Midbrain (tissue), 1 donor: ENCODE data around the gene RNF215.
A peak's percentile ranks its signal among the peaks of the same experiment; 100 is the strongest.
"Not testable (repeated sequence)": the region's sequence is repeated elsewhere in the genome, so short reads cannot be mapped to it uniquely, and the experiment has no call there.

Experiments used
- DNase-seq: peaks from one replicate; lab custom pipeline; 2025; lab: John Stamatoyannopoulos, UW

RNF215 gene

DNA sequence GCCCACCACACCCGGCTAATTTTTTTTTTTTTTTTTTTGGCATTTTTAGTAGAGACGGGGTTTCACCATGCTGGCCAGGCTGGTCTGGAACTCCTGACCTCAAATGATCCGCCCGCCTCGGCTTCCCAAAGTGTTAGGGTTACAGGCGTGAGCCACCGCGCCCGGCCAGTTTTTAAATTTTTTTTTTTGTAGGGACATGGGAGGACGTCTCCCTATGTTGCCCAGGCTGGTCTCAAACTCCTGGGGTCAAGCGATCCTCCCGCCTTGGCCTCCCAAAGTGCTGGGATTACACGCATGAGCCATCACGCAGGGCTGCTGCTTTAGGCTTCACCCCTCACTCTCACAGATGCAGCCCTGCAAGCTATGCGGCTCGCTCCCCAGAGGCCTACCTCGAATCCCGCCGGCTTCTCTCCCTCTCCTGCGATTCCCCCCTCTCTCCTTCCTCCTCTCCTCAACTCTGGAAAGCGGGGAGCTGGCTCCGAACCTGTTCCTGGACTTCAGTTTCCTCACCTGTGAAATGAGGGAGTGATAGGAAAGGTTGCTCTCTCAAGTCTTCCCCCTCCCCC, 29.5 kb downstream of the RNF215 start:
- no peak for DNase-seq

DNA sequence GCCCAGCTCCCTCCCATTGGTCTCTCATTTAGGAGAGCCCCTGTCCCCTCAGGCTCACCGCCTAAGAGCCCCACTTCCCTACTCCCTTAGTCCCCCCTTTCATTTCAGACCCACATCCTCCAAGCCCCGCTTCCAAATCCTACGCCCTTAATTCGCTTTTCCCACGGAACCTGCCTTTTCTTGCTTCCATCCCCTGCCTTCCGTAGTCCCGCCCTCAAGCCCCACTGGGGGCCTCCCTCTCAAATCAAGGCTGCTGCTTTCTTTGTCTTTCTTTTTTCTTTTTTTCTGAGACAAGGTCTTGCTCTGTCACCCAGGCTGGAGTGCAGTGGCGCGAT, 30.0 kb downstream of the RNF215 start:
- no peak for DNase-seq

GRCh38 chr22:30356449-30357235, 30.6 kb downstream of the RNF215 start, which contains the start of the genes CCDC157 and SF3A1:
Gene CCDC157, plus strand, starts transcription at chr22:30357007. Its CDS starts 8,994 bp downstream, at chr22:30366001.
Gene SF3A1, minus strand, starts transcription at chr22:30356894. Its CDS starts 102 bp downstream, at chr22:30356792.
- peak; percentile 92 for DNase-seq

DNA sequence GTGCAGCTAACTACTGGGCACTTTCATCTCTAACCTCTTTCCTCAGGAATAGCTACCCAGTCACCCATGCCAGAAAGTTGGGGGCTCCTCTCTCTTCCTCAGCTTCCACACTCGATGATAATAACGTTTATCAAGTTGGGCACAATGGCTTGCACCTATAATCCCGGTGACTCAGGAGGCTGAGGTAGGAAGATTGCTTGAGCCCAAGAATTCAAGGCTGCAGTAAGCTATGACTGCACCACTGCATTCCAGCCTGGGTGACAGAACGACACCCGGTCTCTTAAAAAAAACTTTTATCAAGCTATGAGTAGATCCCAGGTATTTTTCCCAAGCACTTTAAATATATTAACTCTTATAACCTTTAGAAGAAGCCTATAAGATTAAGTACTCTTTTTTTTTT, 32.6 kb downstream of the RNF215 start:
- no peak for DNase-seq

GRCh38 chr22:30351226-30351625, 36.0 kb downstream of the RNF215 start:
- no peak for DNase-seq

GRCh38 chr22:30348809-30349208, 38.4 kb downstream of the RNF215 start:
- DNase-seq, result no peak

GRCh38 chr22:30348404-30348803, 38.8 kb downstream of the RNF215 start:
- no peak for DNase-seq

- DNase-seq, result no peak
Measured at GRCh38 chr22:30347255-30347892, 39.8 kb downstream of the RNF215 start.

DNA sequence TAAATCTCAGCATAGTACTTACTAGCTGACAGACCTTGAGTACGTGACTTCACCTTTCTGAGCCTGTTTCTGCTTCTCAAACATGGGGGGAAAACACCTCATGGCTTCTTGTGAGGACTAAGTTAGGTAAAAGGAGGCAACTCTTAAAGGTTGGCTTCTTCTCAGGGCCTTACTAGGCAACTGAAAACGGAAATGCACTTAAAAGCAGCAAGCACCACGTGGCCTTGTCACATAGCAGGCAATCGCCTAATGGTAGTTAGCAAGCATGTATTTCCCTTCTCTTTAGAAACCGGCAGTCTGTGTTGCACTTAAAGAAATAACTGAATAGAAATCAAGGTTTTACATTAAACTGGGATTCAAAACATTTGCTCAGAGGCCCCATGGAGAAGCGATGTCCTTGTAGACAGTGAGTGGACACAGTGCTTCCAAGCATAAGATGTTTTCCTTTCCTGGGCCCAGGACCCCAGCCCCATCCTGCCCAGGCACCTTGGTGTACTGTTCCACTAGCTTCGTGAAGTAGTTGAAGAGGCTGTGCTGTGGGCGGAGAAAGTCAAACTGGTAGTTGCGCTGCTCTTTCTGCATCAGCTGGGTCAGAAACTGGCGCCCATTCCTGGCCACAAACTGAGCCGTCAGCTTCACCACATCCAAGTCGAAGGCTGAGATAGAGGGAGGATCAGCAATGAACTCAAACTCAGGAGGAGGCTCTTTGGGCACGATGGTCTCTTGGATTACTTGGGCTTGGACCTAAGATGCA, 42.6 kb downstream of the RNF215 start:
- DNase-seq, result no peak

- DNase-seq, result peak; percentile 89
Measured at GRCh38 chr22:30340911-30341685, 46.1 kb downstream of the RNF215 start.

GRCh38 chr22:30338802-30339201, 48.4 kb downstream of the RNF215 start:
- DNase-seq, result no peak

GRCh38 chr22:30338341-30338740, 48.9 kb downstream of the RNF215 start:
- not testable (repeated sequence) for DNase-seq

DNA sequence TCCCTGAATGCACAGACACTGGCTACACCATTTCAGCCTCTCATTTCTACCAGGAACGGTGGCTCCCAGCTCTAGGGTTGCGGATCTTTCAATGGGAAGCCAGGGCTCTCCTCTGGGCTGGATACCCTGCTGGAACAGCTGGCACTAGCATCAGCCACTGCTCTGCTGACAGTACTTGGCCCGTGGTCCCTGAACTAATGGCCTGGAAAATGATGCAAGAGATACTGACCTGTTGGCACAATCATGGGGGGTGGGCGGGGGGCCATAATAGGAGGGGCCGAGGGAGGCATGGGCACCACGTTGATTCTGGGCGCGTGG, 49.8 kb downstream of the RNF215 start:
- no peak for DNase-seq

GRCh38 chr22:30336752-30337460, 50.3 kb downstream of the RNF215 start:
- peak; percentile 11 for DNase-seq

GRCh38 chr22:30335236-30335635, 52.0 kb downstream of the RNF215 start:
- DNase-seq, result no peak

- DNase-seq, result no peak
Measured at GRCh38 chr22:30334646-30335045, 52.6 kb downstream of the RNF215 start.

GRCh38 chr22:30333707-30334087, 53.5 kb downstream of the RNF215 start:
- DNase-seq, result no peak

DNA sequence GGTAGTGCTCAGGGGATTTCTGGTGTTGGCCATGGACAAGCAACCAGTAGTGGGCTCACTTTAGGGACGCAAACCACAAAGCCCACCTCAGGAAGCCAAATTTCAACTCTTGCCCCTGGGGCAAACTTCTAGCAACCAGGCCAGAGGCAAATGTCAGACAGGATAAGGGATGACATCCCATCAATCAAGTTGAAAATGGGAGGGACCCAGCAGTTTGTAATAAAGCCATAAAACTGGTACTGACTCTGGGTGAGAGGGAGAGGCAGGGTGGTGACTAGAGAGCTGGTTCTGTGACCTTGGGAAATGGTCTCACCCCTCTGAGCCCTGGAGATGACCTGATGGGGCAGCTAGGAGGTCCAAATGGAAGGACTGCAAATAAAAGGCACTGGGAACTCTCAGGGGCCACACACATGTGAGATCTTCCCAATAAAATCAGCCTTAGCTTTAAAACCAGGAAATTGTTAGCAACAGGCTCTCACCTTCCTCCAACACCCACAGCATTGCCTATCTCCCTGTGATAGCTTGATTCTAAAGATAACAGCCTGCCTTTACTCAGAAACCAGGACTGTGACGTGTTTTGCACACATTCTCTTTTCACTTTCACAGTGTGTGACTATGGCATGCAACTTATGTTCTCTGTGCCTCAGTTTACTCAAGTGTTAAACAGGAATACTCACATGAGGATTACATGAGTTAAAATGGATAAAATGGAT, 54.1 kb downstream of the RNF215 start:
- DNase-seq, result no peak

DNA sequence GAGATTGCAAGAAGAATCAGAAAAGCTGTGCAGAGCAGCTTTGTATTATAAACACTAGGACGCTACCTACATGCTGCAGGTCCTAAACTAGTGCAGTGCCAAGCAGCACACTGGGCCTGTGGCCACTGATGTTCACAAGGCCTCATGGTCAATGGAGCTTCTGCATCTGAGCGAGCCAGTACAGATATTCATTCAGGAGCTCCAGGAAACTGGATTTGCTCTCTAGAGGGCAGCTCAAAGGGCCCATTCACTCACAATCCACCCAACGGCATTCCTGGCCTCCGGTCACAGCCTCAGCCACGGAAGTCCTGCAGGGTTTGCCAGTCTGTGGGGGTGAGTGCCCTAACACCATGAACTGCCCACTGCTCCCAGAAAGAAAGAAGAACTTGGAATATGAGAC, 54.7 kb downstream of the RNF215 start:
- peak; percentile 50 for DNase-seq
